Spleen (tissue), 7 donors: ENCODE measurements around the gene INTS1.

Source experiments
- CTCF ChIP-seq, 11 experiments: fragments of 200-600 bp in 7 of 11; fragments of 450-650 bp in 4 of 11; sonication (generic) in 4 of 11; IDR thresholded peaks in 8 of 11; conservative IDR thresholded peaks in 3 of 11; 1 replicate in 7 of 11; 2 replicates in 4 of 11; pipeline versions ENCODE4 v1.4.0 to v1.8.0; 2016 to 2021; ENCODE audit warnings: antibody characterized with exemption in 11 of 11, inconsistent platforms in 4 of 11, mild to moderate bottlenecking in 1 of 11
- POLR2A ChIP-seq, 3 donors: fragments of 450-650 bp; IDR thresholded peaks; one replicate each; pipeline ENCODE4 v1.5.1; 2017; ENCODE audit warnings: antibody characterized with exemption in 3 of 3, mild to moderate bottlenecking in 1 of 3
- POLR2AphosphoS5 ChIP-seq, 3 donors: sonication (generic); formaldehyde crosslinking; IDR thresholded peaks; one replicate each; pipeline ENCODE4 v1.5.1; 2017; ENCODE audit warnings: antibody characterized with exemption in 3 of 3
- donor health status: DM: no; HTN: no; CAD: no; lungs with moderate emphysema.
- donor health status: DM: no; HTN: no; CAD: no.
- donor health status: DM: no; HTN: no; CAD: no.

- TF ChIP-seq POLR2A (IDR thresholded peaks at IDR 0.05) (no peak), CTCF (IDR thresholded peaks at IDR 0.05 in 8 of 11, conservative IDR thresholded peaks at IDR 0.05 in 3 of 11) (no peak), POLR2AphosphoS5 (IDR thresholded peaks at IDR 0.05) (no peak)
Measured at GRCh38 chr7:1497293-1497927, 6.8 kb downstream of the INTS1 start.
